Activated CD8-positive, alpha-beta T cell treated with anti-CD3 and anti-CD28 coated beads, Interleukin-2, amount 10 ng/mL, durations not matched to agents 7 days and 5 days (primary cell): ENCODE results near the gene ELOA. TPM values are rescaled to one million over a fixed set of nuclear protein-coding genes. Genes with fewer than 3 reads are reported as not detected.
"Not testable (repeated sequence)": the region's sequence is repeated elsewhere in the genome, so short reads cannot be mapped to it uniquely, and the experiment has no call there.

ENCODE experiments used
- ATAC-seq: fragments of 150-1000 bp; cut with Tn5 transposase; one replicate; pipeline ENCODE4 v1.10.0; 2021; ENCODE audit warnings: moderate library complexity
- CTCF ChIA-PET: fragments of 350-600 bp; sonication (Branson Sonifier 250); formaldehyde crosslinking; loops from one replicate; lab custom pipeline; 2021; ENCODE audit warnings: antibody characterized with exemption; lab: Charles Lee
- POLR2A ChIA-PET: fragments of 350-600 bp; sonication (Branson Sonifier 250); formaldehyde crosslinking; loops from one replicate; lab custom pipeline; 2021; ENCODE audit warnings: antibody characterized with exemption; lab: Charles Lee
- DNase-seq: peaks from one replicate; pipeline ENCODE4 v3.0.0-alpha.2; 2020
- H3K27ac Mint-ChIP-seq: one replicate; pipeline ENCODE4 v1.8.0; 2021; ENCODE audit warnings: mild to moderate bottlenecking, mixed read lengths
- H3K27me3 Mint-ChIP-seq: one replicate; pipeline ENCODE4 v1.8.0; 2021; ENCODE audit warnings: low read depth, mixed read lengths
- H3K36me3 Mint-ChIP-seq: one replicate; pipeline ENCODE4 v1.8.0; 2021; ENCODE audit warnings: low read depth, mixed read lengths
- H3K4me1 Mint-ChIP-seq: one replicate; pipeline ENCODE4 v1.8.0; 2021; ENCODE audit warnings: low read depth, mixed read lengths
- H3K4me3 Mint-ChIP-seq: one replicate; pipeline ENCODE4 v1.8.0; 2021; ENCODE audit warnings: mild to moderate bottlenecking, mixed read lengths
- H3K9me3 Mint-ChIP-seq: one replicate; pipeline ENCODE4 v1.8.0; 2022; ENCODE audit warnings: mixed read lengths; ENCODE audit not compliant: insufficient read depth
- total RNA-seq, 2 experiments: library from RNA; stranded (reverse); gene quantifications; one replicate each; pipeline ENCODE4 v1.2.3, GENCODE V29; 2021

The ELOA gene
- total RNA-seq, 2 experiments from 2014 or later, result 29.2 to 31.0 TPM

GRCh38 chr1:23772049-23772853 is 29.0 kb downstream of the ELOA start:
- peak; percentile 97 for ATAC-seq
- peak; percentile 92 for DNase-seq
- Mint-ChIP-seq H3K36me3 (no peaks in the 10 kb centered on the region), H3K4me1 (peaks cover 32% of the 10 kb centered on the region), H3K27me3 (no peaks in the 10 kb centered on the region), H3K9me3 (no peaks in the 10 kb centered on the region), H3K4me3 (no peak overlapping the region), H3K27ac (no peak overlapping the region)
- CTCF ChIA-PET, result interaction anchor here (0.6 to 4.1 kb wide), 56 partner anchors 8 to 619 kb away, joined by 3 to 100 read pairs (median 4); partner anchors contain the start of genes CNR2, ELOA, FUCA1 and GALE
- POLR2A ChIA-PET, result interaction anchor here (0.6 to 1.3 kb wide), 4 partner anchors 19 to 258 kb away, joined by 3 to 4 read pairs (median 4); partner anchors contain the start of gene LYPLA2

GRCh38 chr1:23772854-23773242 is 29.6 kb downstream of the ELOA start:
- no peak overlapping the region for H3K4me3 Mint-ChIP-seq
- no peak overlapping the region for H3K27ac Mint-ChIP-seq
- no peaks in the 10 kb centered on the region for H3K27me3 Mint-ChIP-seq
- ChIA-PET POLR2A (no interaction called here), CTCF (no interaction called here)
- H3K36me3 Mint-ChIP-seq, result no peaks in the 10 kb centered on the region
- DNase-seq (no peak), ATAC-seq (no peak)
- H3K4me1 Mint-ChIP-seq, result peaks cover 38% of the 10 kb centered on the region
- H3K9me3 Mint-ChIP-seq, result no peaks in the 10 kb centered on the region

GRCh38 chr1:23774174-23774880 is 31.1 kb downstream of the ELOA start:
- no peaks in the 10 kb centered on the region for H3K36me3 Mint-ChIP-seq
- H3K4me3 Mint-ChIP-seq, result no peak overlapping the region
- no peaks in the 10 kb centered on the region for H3K9me3 Mint-ChIP-seq
- DNase-seq, result no peak
- CTCF ChIA-PET, result interaction anchor here (0.8 to 2.1 kb wide), 8 partner anchors 16 to 142 kb away, joined by 3 to 13 read pairs (median 4); partner anchors contain the start of gene LYPLA2
- peaks cover 41% of the 10 kb centered on the region for H3K4me1 Mint-ChIP-seq
- H3K27me3 Mint-ChIP-seq, result no peaks in the 10 kb centered on the region
- no peak for ATAC-seq
- POLR2A ChIA-PET, result interaction anchor here (0.6 to 0.8 kb wide), 2 partner anchors 31 to 156 kb away, joined by 3 to 4 read pairs; partner anchors contain the start of gene ELOA
- no peak overlapping the region for H3K27ac Mint-ChIP-seq

GRCh38 chr1:23776217-23776616 is 32.9 kb downstream of the ELOA start:
- no peaks in the 10 kb centered on the region for H3K27me3 Mint-ChIP-seq
- peaks cover 6% of the 10 kb centered on the region for H3K36me3 Mint-ChIP-seq
- ChIA-PET POLR2A (no interaction called here), CTCF (interaction anchor here (1.3 to 3.2 kb wide), 5 partner anchors 24 to 140 kb away, joined by 3 to 23 read pairs (median 4); partner anchors contain the start of genes GALE and RPL11)
- no peaks in the 10 kb centered on the region for H3K9me3 Mint-ChIP-seq
- ATAC-seq, result no peak
- H3K27ac Mint-ChIP-seq, result no peak overlapping the region
- no peak overlapping the region for H3K4me3 Mint-ChIP-seq
- no peak for DNase-seq
- H3K4me1 Mint-ChIP-seq, result peaks cover 52% of the 10 kb centered on the region

DNA sequence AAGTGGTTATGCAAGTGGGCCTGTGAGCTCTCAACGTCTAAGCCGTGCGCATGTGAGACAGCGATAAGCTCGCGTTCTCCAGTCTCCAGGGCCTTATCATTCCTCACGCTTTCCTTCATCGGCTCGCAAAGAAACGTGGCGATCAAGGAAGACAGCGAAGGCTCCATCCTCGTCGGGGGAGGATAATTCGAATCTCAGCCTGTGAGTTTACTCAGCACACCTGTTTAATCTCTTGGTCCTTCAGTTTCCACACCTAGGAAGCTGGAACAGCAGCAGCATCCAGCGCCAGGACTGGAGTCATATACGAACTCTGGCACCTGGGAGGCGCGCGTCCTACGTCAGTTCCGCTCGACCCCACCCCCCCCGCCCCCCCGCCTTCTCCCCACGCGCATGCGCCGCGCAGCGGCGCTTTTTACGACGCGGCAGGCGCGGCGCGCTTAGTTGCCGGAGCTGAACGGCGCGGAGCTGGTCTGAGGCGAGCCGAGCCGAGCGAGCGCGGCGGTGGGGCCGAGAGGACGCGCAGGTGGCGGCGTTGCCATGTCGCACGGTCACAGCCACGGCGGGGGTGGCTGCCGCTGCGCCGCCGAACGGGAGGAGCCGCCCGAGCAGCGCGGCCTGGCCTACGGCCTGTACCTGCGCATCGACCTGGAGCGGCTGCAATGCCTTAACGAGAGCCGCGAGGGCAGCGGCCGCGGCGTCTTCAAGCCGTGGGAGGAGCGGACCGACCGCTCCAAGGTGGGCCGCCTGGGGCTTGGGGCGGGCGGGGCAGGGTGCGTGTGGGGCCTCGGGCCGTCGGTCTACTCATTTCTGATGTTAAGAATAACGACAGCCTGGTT is 34.9 kb downstream of the ELOA start, which contains the start of gene PITHD1:
Gene PITHD1, plus strand, starts transcription at position 440 of the 836 bp plus-strand sequence. Its CDS starts 98 bp downstream, at position 538.
- DNase-seq (peak; percentile 86), ATAC-seq (peak; percentile 90)
- Mint-ChIP-seq H3K36me3 (peaks cover 13% of the 10 kb centered on the region), H3K27me3 (no peaks in the 10 kb centered on the region), H3K4me3 (peak within 1 kb of the TSS; percentile 84), H3K27ac (peak within 1 kb of the TSS; percentile 94), H3K4me1 (peaks cover 51% of the 10 kb centered on the region), H3K9me3 (no peaks in the 10 kb centered on the region)
- CTCF ChIA-PET, result interaction anchor here (1.1 to 3.2 kb wide), 8 partner anchors 24 to 281 kb away, joined by 3 to 23 read pairs (median 4); no protein-coding TSS in a partner anchor
- POLR2A ChIA-PET, result interaction anchor here (0.9 to 3.3 kb wide), 8 partner anchors 10 to 181 kb away, joined by 3 to 25 read pairs (median 7); partner anchors contain the start of genes ELOA, GALE, LYPLA2 and PNRC2

DNA sequence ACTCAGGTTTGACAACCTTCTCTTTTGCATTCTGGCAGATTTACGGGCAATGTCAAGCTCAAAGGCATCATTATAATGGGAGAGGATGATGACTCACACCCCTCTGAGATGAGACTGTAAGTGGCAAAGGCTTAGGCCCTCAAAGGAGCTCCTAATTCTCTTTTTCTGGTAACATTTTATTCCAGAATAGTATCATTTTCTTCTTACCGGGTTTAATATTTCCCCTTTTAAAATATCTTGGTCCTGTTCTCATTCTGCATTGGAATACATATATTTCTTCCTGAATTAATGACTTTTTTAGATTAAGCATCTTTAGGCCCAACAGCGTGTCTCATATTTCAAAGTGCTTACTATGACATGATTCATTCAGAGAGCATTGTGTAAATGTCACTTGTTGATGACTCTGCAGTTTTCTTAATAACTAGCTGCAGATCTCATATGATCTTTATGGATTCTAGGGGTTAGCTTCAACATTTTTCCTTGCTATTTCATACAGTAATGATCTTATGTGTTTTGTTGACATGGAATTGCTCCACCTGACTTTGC is 36.6 kb downstream of the ELOA start:
- peak overlapping the region; percentile 84 for H3K4me3 Mint-ChIP-seq
- H3K9me3 Mint-ChIP-seq, result no peaks in the 10 kb centered on the region
- ATAC-seq (no peak), DNase-seq (no peak)
- H3K36me3 Mint-ChIP-seq, result peaks cover 23% of the 10 kb centered on the region
- ChIA-PET POLR2A (interaction anchor here (1.0 to 3.3 kb wide), 8 partner anchors 8 to 180 kb away, joined by 3 to 25 read pairs (median 5); partner anchors contain the start of genes GALE, LYPLA2 and PNRC2), CTCF (interaction anchor here (0.9 to 1.8 kb wide), 8 partner anchors 8 to 1674 kb away, joined by 3 to 9 read pairs (median 4); partner anchors contain the start of genes HMGCL and RPL11)
- peaks cover 44% of the 10 kb centered on the region for H3K4me1 Mint-ChIP-seq
- H3K27me3 Mint-ChIP-seq, result no peaks in the 10 kb centered on the region
- H3K27ac Mint-ChIP-seq, result peak overlapping the region; percentile 50

DNA sequence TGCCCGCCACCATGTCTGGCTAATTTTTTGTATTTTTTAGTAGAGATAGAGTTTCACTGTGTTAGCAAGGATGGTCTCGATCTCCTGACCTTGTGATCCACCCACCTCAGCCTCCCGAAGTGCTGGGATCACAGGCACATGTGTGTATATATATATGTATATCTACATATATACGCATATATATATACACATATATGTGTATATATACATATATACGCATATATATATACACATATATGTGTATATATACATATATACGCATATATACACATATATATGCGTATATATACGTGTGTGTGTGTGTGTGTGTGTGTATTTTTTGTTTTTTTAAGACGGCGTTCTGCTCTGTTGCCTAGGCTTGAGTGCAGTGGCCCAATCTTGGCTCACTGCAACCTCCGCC is 39.9 kb downstream of the ELOA start:
- H3K27me3 Mint-ChIP-seq, H3K27ac Mint-ChIP-seq: not testable (repeated sequence)

DNA sequence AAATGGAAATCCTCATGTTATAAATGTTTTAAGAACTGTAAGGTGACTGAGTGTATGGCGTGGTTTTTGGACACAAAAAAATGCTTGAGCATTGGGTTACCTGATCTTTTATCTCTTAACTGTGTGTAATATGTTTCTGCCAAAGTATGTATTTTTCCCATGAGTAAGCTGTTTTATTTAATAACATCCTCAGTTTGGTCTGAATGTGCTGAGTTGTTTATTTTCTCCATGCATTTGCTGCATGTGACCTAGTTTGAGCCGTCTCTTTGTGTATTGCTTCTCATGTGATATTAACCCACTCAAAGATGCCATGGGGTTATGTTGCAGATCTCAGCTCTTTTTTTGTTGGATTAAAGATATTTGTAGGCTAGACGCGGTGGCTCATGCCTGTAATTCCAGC is 41.6 kb downstream of the ELOA start:
- no peak for ATAC-seq
- Mint-ChIP-seq H3K4me1 (peaks cover 16% of the 10 kb centered on the region), H3K27me3 (no peaks in the 10 kb centered on the region), H3K36me3 (peaks cover 62% of the 10 kb centered on the region), H3K4me3 (no peak overlapping the region), H3K9me3 (no peaks in the 10 kb centered on the region), H3K27ac (no peak overlapping the region)
- ChIA-PET POLR2A (no interaction called here), CTCF (interaction anchor here (2.0 to 2.8 kb wide), 3 partner anchors 13 to 131 kb away, joined by 7 to 9 read pairs (median 8); no protein-coding TSS in a partner anchor)
- no peak for DNase-seq

More for the DNA sequence above, 39.9 kb downstream of the ELOA start:
- CTCF ChIA-PET, result interaction anchor here (2.0 to 2.8 kb wide), 2 partner anchors 11 to 16 kb away, joined by 7 to 9 read pairs; no protein-coding TSS in a partner anchor
- ATAC-seq, DNase-seq, POLR2A ChIA-PET, H3K4me3 Mint-ChIP-seq, H3K9me3 Mint-ChIP-seq: not testable (repeated sequence)
- peaks cover 51% of the 10 kb centered on the region for H3K36me3 Mint-ChIP-seq
- H3K4me1 Mint-ChIP-seq, result peaks cover 21% of the 10 kb centered on the region

DNA sequence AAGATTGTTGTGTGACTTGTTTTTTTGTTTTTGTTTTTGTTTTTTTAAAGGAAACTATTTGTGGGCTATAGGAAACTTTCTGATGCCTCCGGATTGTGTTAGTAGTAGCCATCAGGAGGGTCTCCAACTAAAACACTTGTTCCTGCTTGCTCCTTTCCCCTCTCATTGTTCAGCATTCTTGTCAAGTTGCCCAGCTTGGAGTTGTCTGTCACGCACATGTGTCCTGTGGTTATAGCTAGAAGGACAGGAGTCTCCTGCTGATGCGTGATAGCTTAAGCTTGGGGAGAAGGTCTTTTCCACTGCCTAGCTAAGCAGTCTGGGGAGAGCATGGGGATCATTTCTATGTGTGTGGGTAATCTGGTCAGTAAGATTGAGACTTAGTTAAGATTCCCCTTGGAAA is 44.4 kb downstream of the ELOA start:
- H3K36me3 Mint-ChIP-seq, result peaks cover 57% of the 10 kb centered on the region
- ATAC-seq, result no peak
- H3K27ac Mint-ChIP-seq, result no peak overlapping the region
- peaks cover 31% of the 10 kb centered on the region for H3K4me1 Mint-ChIP-seq
- POLR2A ChIA-PET, result interaction anchor here (1.2 kb wide), 1 partner anchor 8 kb away, joined by 5 read pairs; no protein-coding TSS in a partner anchor
- DNase-seq, result no peak
- no peaks in the 10 kb centered on the region for H3K9me3 Mint-ChIP-seq
- no peaks in the 10 kb centered on the region for H3K27me3 Mint-ChIP-seq
- CTCF ChIA-PET, result interaction anchor here (0.5 to 2.7 kb wide), 5 partner anchors 14 to 242 kb away, joined by 3 to 13 read pairs (median 5); partner anchors contain the start of gene CNR2
- no peak overlapping the region for H3K4me3 Mint-ChIP-seq

DNA sequence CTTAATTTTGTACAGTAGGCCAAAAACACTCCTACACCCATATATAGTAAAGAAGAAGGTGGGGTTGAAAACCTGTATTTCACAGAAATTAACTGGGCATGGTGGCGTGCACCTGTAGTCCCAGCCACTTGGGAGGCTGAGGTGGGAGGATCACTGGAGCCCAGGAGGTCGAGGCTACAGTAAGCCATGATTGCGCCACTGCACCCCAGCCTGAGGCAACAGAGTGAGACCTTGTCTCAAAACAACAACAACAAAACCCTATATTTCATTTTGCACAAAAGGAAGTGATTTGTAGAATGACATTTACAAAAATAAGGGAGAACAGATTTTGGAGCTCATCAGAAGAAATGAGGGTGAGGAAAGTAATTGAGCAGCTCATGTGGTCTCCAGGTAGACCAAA is 45.4 kb downstream of the ELOA start:
- Mint-ChIP-seq H3K4me3 (no peak overlapping the region), H3K36me3 (peaks cover 56% of the 10 kb centered on the region), H3K27ac (no peak overlapping the region), H3K4me1 (peaks cover 37% of the 10 kb centered on the region), H3K9me3 (no peaks in the 10 kb centered on the region), H3K27me3 (no peaks in the 10 kb centered on the region)
- CTCF ChIA-PET, result interaction anchor here (1.3 to 2.7 kb wide), 4 partner anchors 14 to 124 kb away, joined by 3 to 13 read pairs (median 5); partner anchors contain the start of gene CNR2
- ATAC-seq, result no peak
- POLR2A ChIA-PET, result interaction anchor here (4.0 kb wide), 1 partner anchor 12 kb away, joined by 33 read pairs; the partner anchor contains the start of gene GALE
- no peak for DNase-seq
